ENCODE results near the gene OR2AG1. TPM values are rescaled to one million over a fixed set of nuclear protein-coding genes. Genes with fewer than 3 reads are reported as not detected.

Gene OR2AG1
- total RNA-seq, 1 donor from 2014 or later, result not detected

DNA sequence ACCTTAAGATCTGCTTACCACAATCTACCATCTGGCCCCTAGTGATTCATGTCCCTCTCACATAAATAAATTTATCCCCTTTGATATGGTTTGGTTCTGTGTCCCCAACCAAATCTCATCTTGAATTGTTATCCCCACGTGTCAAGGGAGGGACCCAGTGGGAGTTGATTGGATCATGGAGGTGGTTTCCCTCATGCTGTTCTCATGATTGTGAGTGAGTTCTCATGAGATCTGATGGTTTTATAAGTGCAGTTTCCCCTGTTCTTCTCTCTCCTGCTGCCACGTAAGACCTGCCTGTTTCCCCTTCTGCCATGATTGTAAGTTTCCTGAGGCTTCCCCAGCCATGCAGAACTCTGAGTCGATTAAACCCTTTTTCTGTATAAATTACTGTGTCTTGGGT is 48.2 kb upstream of the OR2AG1 start:
- Histone ChIP-seq H3K4me3 (ENCODE audit: insufficient read depth, low read depth, low read length) (no peak overlapping the region), H3K9ac (ENCODE audit: low read length) (no peak overlapping the region), H3K9me3 (ENCODE audit: insufficient read depth, low read depth, low read length) (peaks cover 3% of the 10 kb centered on the region), H3K27me3 (ENCODE audit: insufficient read depth, low read length) (no peaks in the 10 kb centered on the region), H3K4me1 (ENCODE audit: insufficient read depth, low read length) (no peaks in the 10 kb centered on the region), H3K27ac (ENCODE audit: low read depth, low read length) (no peak overlapping the region), H2AFZ (ENCODE audit: low read depth, low read length) (no peak overlapping the region), H3K36me3 (ENCODE audit: insufficient read depth, low read length) (no peaks in the 10 kb centered on the region), H3K79me2 (ENCODE audit: insufficient read depth, low read length) (no peaks in the 10 kb centered on the region), H3K4me2 (ENCODE audit: low read length) (no peak overlapping the region), H4K20me1 (ENCODE audit: insufficient read depth, low read length) (no peaks in the 10 kb centered on the region)
- H3K4me1 Mint-ChIP-seq (ENCODE audit: low read depth, unreplicated experiment), result no peaks in the 10 kb centered on the region
- no peaks in the 10 kb centered on the region for H3K27me3 Mint-ChIP-seq (ENCODE audit: low read depth, unreplicated experiment)
- H3K27ac Mint-ChIP-seq (ENCODE audit: unreplicated experiment), result no peak overlapping the region
- H3K4me3 Mint-ChIP-seq (ENCODE audit: unreplicated experiment), result no peak overlapping the region
- no peak for FAIRE-seq
- DNase-seq (ENCODE audit: low read depth), result no peak
- H3K9me3 Mint-ChIP-seq (ENCODE audit: unreplicated experiment), result peaks cover 2% of the 10 kb centered on the region
- TF ChIP-seq, protein P1, sequence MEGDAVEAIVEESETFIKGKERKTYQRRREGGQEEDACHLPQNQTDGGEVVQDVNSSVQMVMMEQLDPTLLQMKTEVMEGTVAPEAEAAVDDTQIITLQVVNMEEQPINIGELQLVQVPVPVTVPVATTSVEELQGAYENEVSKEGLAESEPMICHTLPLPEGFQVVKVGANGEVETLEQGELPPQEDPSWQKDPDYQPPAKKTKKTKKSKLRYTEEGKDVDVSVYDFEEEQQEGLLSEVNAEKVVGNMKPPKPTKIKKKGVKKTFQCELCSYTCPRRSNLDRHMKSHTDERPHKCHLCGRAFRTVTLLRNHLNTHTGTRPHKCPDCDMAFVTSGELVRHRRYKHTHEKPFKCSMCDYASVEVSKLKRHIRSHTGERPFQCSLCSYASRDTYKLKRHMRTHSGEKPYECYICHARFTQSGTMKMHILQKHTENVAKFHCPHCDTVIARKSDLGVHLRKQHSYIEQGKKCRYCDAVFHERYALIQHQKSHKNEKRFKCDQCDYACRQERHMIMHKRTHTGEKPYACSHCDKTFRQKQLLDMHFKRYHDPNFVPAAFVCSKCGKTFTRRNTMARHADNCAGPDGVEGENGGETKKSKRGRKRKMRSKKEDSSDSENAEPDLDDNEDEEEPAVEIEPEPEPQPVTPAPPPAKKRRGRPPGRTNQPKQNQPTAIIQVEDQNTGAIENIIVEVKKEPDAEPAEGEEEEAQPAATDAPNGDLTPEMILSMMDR (IDR thresholded peaks at IDR 0.05; ENCODE audit: insufficient read depth, low read depth, low read length), result no peak
- TF ChIP-seq EZH2 (IDR thresholded peaks at IDR 0.05; ENCODE audit: insufficient read depth, low read length), result no peak
- H3K36me3 Mint-ChIP-seq (ENCODE audit: low read depth, unreplicated experiment), result no peaks in the 10 kb centered on the region

DNA sequence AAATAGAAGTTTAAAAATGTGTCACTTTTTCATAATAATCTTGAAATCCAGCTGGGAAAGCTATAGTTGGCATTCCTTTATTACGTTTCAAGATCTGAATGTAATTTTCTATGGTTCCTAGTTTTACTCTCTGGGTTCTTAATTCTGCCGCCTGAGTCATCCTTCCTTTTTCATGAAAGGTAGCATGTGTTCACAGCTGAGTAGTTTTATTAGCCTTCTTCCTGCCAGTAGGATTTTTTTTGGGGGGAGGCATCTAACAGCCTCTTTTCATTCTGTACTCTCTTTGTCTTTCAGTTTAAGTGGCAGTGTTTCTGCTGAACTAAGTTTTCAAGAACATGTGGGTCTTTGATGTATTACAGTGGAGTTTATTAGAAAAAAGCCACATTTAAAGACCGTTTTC is 47.5 kb upstream of the OR2AG1 start:
- H3K36me3 Mint-ChIP-seq (ENCODE audit: low read depth, unreplicated experiment), result no peaks in the 10 kb centered on the region
- H3K27me3 Mint-ChIP-seq (ENCODE audit: low read depth, unreplicated experiment), result no peaks in the 10 kb centered on the region
- Histone ChIP-seq H3K27me3 (ENCODE audit: insufficient read depth, low read length) (no peaks in the 10 kb centered on the region), H3K4me3 (ENCODE audit: insufficient read depth, low read depth, low read length) (no peak overlapping the region), H3K27ac (ENCODE audit: low read depth, low read length) (no peak overlapping the region), H4K20me1 (ENCODE audit: insufficient read depth, low read length) (no peaks in the 10 kb centered on the region), H3K9ac (ENCODE audit: low read length) (no peak overlapping the region), H2AFZ (ENCODE audit: low read depth, low read length) (no peak overlapping the region), H3K9me3 (ENCODE audit: insufficient read depth, low read depth, low read length) (peaks cover 3% of the 10 kb centered on the region), H3K36me3 (ENCODE audit: insufficient read depth, low read length) (no peaks in the 10 kb centered on the region), H3K4me2 (ENCODE audit: low read length) (no peak overlapping the region), H3K79me2 (ENCODE audit: insufficient read depth, low read length) (no peaks in the 10 kb centered on the region), H3K4me1 (ENCODE audit: insufficient read depth, low read length) (no peaks in the 10 kb centered on the region)
- no peaks in the 10 kb centered on the region for H3K4me1 Mint-ChIP-seq (ENCODE audit: low read depth, unreplicated experiment)
- DNase-seq (ENCODE audit: low read depth) (peak; percentile 5), FAIRE-seq (no peak)
- TF ChIP-seq EZH2 (IDR thresholded peaks at IDR 0.05; ENCODE audit: insufficient read depth, low read length), result no peak
- TF ChIP-seq, protein P1 (IDR thresholded peaks at IDR 0.05; ENCODE audit: insufficient read depth, low read depth, low read length), result no peak
- no peak overlapping the region for H3K27ac Mint-ChIP-seq (ENCODE audit: unreplicated experiment)
- no peak overlapping the region for H3K4me3 Mint-ChIP-seq (ENCODE audit: unreplicated experiment)
- H3K9me3 Mint-ChIP-seq (ENCODE audit: unreplicated experiment), result peaks cover 2% of the 10 kb centered on the region

DNA sequence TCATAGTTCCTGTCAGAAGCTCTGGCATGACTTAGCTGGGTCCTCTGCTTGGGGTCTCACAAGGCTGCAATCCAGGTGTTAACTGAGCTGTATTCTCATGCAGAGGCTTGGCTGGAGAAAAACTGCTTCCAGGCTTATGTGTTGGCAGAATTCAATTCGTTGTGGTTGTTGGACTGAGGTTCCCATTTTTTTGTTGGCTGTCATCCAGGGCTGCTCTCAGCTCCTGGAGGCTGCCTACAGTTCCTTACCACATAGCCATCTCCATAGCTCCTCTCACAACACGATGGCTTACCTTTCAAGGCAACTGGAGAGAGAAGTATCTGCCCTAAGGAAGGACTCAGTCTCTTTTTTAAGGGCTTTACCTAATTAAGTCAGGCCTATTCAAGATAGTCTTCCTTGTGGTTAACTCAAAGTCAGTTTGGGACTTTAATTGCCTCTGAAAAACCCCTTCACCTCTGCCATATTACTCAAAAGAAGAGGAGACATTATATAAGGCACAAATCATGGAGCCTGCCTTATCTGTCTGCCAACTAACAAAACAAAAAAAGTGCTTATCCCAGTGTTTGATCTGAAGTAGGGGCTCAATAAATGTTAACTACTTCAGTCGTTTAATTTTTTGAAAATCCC is 46.2 kb upstream of the OR2AG1 start:
- Mint-ChIP-seq H3K27me3 (ENCODE audit: low read depth, unreplicated experiment) (no peaks in the 10 kb centered on the region), H3K4me3 (ENCODE audit: unreplicated experiment) (no peak overlapping the region), H3K36me3 (ENCODE audit: low read depth, unreplicated experiment) (no peaks in the 10 kb centered on the region), H3K4me1 (ENCODE audit: low read depth, unreplicated experiment) (no peaks in the 10 kb centered on the region), H3K9me3 (ENCODE audit: unreplicated experiment) (peaks cover 2% of the 10 kb centered on the region), H3K27ac (ENCODE audit: unreplicated experiment) (no peak overlapping the region)
- Histone ChIP-seq H3K27me3 (ENCODE audit: insufficient read depth, low read length) (no peaks in the 10 kb centered on the region), H3K9ac (ENCODE audit: low read length) (no peak overlapping the region), H3K4me1 (ENCODE audit: insufficient read depth, low read length) (no peaks in the 10 kb centered on the region), H3K36me3 (ENCODE audit: insufficient read depth, low read length) (no peaks in the 10 kb centered on the region), H3K79me2 (ENCODE audit: insufficient read depth, low read length) (no peaks in the 10 kb centered on the region), H3K4me3 (ENCODE audit: insufficient read depth, low read depth, low read length) (no peak overlapping the region), H3K9me3 (ENCODE audit: insufficient read depth, low read depth, low read length) (peaks cover 3% of the 10 kb centered on the region), H3K4me2 (ENCODE audit: low read length) (no peak overlapping the region), H4K20me1 (ENCODE audit: insufficient read depth, low read length) (no peaks in the 10 kb centered on the region), H3K27ac (ENCODE audit: low read depth, low read length) (no peak overlapping the region), H2AFZ (ENCODE audit: low read depth, low read length) (no peak overlapping the region)
- TF ChIP-seq, protein P1 (IDR thresholded peaks at IDR 0.05; ENCODE audit: insufficient read depth, low read depth, low read length), result no peak
- TF ChIP-seq EZH2 (IDR thresholded peaks at IDR 0.05; ENCODE audit: insufficient read depth, low read length), result no peak
- DNase-seq (ENCODE audit: low read depth) (peak; percentile 13), FAIRE-seq (no peak)

Data from astrocyte (in vitro differentiated cells and primary cell).